NCI-H2171 treated with DMSO at 0.1 percent for 48 hours (cell line): ENCODE data around the gene NSFL1C.
A peak's percentile ranks its signal among the peaks of the same experiment; 100 is the strongest.
"Not testable (repeated sequence)": the region's sequence is repeated elsewhere in the genome, so short reads cannot be mapped to it uniquely, and the experiment has no call there.

Experiments used
- DNase-seq: peaks from one replicate; lab custom pipeline; 2025; lab: John Stamatoyannopoulos, UW

Gene NSFL1C

GRCh38 chr20:1466211-1467081 lies at the start of gene NSFL1C:
TSS of gene NSFL1C (minus strand) at chr20:1466849. CDS start at chr20:1466824, 25 bp downstream.
- peak; percentile 92 for DNase-seq

- no peak for DNase-seq
Observed at GRCh38 chr20:1513801-1514200, 47.2 kb upstream of the NSFL1C start.

- no peak for DNase-seq
Observed at GRCh38 chr20:1509237-1509636, 42.6 kb upstream of the NSFL1C start.

- DNase-seq: no peak
Observed at GRCh38 chr20:1508574-1508973, 41.9 kb upstream of the NSFL1C start.

GRCh38 chr20:1507276-1507675 lies 40.6 kb upstream of the NSFL1C start:
- no peak for DNase-seq

GRCh38 chr20:1505871-1506270 lies 39.2 kb upstream of the NSFL1C start:
- no peak for DNase-seq

- DNase-seq: no peak
Observed at GRCh38 chr20:1505361-1505760, 38.7 kb upstream of the NSFL1C start.

GRCh38 chr20:1503564-1504227 lies 37.0 kb upstream of the NSFL1C start:
- DNase-seq: peak; percentile 98

- DNase-seq: peak; percentile 59
Observed at GRCh38 chr20:1500496-1500895, 33.8 kb upstream of the NSFL1C start.

GRCh38 chr20:1499528-1500420 lies 33.1 kb upstream of the NSFL1C start:
- DNase-seq: no peak

GRCh38 chr20:1497371-1497770 lies 30.7 kb upstream of the NSFL1C start:
- DNase-seq: not testable (repeated sequence)

- no peak for DNase-seq
Observed at GRCh38 chr20:1496930-1497329, 30.3 kb upstream of the NSFL1C start.

GRCh38 chr20:1494436-1494835 lies 27.8 kb upstream of the NSFL1C start:
- DNase-seq: no peak

- no peak for DNase-seq
Observed at GRCh38 chr20:1493536-1493935, 26.9 kb upstream of the NSFL1C start.

GRCh38 chr20:1491860-1492642 lies 25.4 kb upstream of the NSFL1C start:
- no peak for DNase-seq

- no peak for DNase-seq
Observed at GRCh38 chr20:1491281-1491840, 24.7 kb upstream of the NSFL1C start, which contains the start of gene SIRPB2. TSS of gene SIRPB2 (minus strand) at chr20:1491420. CDS start at chr20:1491359, 61 bp downstream.

GRCh38 chr20:1490643-1491195 lies 24.1 kb upstream of the NSFL1C start:
- no peak for DNase-seq

GRCh38 chr20:1489764-1490436 lies 23.3 kb upstream of the NSFL1C start:
- no peak for DNase-seq

GRCh38 chr20:1489325-1489724 lies 22.7 kb upstream of the NSFL1C start:
- DNase-seq: no peak

- DNase-seq: no peak
Observed at GRCh38 chr20:1486566-1486965, 19.9 kb upstream of the NSFL1C start.
